ENCODE results near the gene ARHGEF7. TPM values are rescaled to one million over a fixed set of nuclear protein-coding genes. Genes with fewer than 3 reads are reported as not detected.

The ARHGEF7 gene
- total RNA-seq, 1 donor from 2014 or later, result 104 TPM

DNA sequence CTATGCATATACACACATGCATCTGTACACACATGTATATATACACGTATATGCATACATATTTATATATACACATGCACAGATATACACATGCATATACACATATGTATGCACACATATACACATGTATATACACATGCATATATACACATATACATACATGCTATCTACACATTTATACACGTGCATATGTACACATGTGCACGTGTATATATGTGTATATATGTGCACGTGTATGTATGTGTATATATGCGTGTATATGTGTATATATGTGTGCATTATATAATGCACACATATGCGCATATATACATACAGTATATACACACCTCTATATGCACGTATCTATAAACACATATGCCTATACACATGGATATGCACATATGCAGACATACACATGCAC, 17.8 kb downstream of the ARHGEF7 start:
- DNase-seq (ENCODE audit: low spot score), result no peak

DNA sequence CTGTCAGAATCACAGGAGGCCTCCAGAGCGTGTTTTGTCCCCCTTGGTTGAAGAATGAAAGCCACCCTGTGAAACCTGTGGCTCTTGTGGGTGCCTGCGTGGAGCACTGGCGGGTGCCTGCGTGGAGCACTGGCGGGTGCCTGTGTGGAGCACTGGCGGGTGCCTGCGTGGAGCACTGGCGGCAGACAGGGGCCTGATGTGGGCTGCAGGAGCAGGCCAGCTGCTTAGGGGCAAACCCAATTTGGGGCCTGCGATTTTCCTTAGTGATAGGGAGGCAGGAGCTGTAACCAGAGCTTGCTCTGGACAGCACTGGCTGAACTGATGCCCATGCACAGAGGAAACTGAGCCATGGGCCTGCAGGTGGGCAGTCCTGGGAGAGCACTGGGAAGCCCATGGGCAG, 24.3 kb downstream of the ARHGEF7 start:
- DNase-seq (ENCODE audit: low spot score), result no peak

DNA sequence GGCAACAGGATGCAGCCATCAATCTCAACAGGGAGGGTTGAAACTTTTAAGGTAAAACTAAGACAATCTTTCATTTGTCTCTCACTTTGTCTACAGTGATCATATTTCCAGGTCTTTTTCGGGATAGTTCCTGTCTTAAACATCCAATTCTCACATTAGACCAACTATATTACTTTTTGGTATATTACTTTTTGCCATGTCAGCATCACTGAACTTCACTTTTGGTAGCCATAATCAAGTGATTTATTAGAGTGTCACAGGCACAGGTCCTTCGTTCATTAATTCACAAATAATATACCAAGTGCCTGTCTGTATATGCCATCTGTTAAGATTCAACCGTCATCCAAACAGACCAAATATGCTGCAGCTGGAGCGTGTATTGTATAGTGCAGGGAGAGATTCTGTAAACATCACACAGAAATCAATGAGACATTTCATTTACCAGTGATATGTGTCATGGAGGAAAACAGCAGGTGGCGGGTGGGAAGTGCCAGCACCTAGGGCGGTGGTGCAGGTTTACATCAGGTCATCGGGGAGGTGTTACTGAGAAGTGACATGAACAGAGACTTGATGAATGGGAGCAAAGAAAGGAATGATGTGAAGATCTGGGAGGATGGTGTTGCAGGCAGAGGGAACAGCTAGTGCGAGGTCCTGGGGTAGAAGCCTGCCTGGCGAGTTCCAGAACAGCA, 24.9 kb downstream of the ARHGEF7 start:
- no peak for DNase-seq (ENCODE audit: low spot score)

DNA sequence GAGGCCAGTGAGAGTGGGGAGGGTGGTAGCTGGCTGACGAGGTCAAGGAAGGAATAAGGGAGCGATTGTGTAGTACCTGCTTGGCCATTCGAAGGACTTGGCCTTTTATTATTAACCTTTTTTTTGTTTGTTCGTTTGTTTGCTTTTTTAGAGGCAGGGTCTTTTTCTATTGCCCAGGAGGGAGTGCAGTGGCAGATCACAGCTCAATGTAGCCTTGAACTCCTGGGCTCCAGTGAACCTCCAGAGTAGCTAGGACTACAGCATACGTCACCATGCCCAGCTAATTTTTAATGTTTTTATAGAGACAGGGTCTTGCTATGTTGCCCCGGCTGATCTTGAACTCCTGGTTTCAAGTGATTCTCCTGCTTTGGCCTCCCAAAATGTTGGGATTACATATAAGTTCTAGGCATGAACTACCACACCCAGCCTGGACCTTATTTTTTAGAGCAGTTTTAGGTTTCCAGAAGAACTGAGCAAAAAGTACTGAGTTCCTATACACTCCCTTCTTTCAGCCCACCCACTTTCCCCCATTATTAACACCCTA, 25.5 kb downstream of the ARHGEF7 start:
- DNase-seq (ENCODE audit: low spot score), result no peak

DNA sequence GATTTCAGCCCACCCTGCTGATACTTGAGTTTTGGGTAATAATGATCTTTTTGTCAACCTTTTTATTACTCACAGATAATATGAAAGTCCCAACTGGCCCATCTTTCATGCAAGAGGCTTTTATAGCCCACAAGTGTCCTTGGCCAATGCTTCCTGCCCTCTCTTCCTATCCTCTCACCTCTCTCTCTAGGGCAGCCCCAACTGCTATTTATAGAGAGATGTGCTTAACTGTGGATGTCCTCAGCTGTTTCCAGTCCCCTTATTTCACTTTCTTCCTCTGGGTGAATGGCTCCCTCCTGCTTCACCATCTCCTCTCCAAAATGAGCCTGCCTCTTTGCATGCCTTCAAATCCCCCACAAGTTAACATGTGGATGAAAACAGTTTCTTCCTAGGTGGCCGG, 27.4 kb downstream of the ARHGEF7 start:
- no peak for DNase-seq (ENCODE audit: low spot score)

DNA sequence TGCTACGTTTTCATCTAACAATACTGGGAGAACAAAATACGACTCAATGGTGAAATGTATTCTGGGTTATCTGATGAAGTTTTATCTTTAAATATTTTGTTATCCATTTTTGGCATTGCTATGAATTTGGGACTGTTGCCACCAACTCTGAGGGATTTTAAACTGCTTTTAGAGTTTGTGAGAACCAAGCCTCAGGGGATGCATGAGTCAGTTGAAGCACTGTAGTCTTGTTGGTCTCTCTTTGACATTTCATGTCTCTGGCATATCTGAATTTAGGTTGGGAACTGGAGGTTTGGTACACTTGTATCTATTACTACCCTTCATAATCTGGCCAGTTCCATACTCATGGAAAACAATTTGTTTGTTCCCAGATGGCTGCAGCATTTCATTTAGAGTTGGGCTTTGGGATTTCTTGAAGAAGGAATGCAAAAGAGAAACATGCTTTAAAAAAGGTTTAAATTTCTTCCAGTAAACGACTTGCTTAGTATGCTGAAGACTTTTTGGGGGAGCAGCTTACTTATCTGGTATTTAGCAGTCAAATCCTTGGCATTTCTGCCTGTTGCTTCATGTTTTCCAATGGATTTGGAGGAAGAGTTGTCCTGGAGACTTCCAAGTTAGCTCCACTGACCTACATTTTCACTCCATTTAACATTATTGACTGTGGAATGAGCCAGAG, 28.9 kb downstream of the ARHGEF7 start:
- no peak for DNase-seq (ENCODE audit: low spot score)

DNA sequence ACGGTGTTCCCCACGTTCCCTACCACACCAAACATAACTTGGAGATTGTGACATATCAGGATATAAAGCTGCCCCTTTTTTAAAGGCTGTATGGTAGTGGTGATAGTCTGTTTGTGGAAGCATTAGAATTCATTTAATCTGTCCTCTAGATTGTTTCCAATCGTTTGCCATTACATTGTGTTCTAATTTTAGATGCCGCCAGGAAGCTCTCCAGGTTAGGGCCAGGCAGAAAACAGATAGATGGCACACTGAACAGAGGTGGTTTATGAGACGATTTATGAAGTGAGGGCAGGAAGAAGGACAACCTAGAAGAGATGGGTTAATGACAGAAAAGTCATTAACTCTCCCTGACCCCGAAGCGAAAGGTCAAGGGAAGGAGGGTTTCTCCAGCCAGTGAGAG, 30.0 kb downstream of the ARHGEF7 start:
- DNase-seq (ENCODE audit: low spot score), result no peak

DNA sequence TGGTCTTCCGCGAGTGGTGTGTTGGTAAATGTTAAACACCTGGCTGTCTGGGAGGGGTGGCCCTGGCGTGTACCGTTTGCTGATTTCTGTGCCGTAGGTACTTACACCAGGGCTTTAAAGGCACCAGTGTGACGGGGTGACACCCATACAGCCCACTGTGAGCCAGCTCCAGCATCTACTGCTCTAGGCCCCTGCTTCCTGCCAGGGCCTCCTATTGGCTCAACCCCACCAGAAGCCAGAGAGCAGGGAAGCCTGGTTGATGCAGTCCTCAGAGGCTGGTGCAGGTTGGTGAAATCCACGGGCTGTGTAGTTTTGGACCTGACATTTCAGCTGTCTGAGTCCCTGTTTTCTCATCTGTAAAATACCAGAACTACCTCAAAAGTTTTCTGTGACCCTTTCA, 30.4 kb downstream of the ARHGEF7 start:
- no peak for DNase-seq (ENCODE audit: low spot score)

DNA sequence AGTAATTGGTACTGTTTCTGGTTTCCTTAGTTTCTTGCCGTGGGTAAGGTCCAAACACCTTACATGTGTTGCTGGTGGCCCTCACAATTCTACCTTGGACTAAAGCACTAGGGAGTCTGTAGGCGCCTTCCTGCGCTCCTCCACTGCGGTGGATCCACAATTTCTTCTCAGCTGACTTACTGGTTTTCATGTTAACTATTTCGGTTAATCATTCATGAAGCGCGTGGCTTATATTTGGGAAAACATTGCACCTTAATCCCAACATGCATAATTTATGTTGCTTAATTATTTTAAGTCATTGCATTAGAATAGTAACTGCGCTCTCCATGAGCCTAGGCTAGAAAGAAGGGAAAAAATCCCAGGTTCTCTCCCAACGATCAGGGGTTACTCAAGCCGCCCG, 37.7 kb downstream of the ARHGEF7 start:
- DNase-seq (ENCODE audit: low spot score), result no peak

DNA sequence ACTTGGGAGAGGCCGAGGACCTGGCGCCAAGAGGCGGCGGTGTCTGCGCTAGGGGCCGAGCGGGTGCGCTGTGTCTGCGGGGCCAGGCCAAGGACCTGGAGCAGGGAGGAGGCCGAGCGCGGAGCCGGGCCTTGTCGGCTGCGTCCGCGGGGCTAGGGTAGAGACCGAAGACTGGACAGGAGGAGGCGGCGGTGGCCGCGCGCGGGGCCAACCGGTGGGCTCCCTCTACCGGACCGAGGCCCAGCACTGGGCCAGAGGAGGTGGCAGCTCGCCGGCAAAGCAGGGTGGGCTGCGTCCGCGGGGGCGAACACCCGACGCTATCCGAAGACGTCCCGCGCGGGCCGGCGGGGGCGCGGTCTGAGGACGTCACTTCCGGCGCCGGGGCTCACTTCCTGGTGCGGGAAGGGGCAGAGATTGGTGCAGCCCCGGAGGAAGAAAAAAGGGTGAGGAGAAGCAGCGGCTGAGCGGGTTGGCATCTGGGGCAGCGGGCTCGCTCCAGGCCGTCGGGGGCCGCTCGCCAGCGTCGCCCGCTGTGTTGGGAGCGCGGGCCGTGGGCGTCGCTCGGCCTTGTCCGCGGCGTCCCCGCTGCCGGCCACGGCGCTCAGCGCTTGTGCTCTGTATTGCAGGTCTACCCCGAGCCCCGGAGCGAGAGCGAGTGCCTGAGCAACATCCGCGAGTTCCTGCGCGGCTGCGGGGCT, 38.3 kb downstream of the ARHGEF7 start:
- DNase-seq (ENCODE audit: low spot score), result peak; percentile 95

DNA sequence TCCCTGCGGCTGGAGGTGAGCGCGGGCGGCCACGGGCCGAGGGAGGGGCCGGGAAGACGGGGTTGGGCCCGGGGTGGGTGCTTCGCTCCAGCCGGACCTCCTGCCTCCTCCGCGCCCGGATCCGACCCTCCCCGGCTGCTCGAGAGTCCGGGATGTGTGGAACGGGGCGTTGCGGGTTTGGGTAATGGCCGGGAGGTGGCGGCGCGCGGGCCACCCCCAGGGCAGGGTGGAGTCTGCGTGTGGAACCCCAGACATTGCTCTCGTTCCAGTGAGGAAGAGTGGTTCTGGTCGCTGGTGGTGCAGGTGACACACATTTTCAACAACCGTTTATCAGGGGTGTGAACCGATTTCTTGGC, 38.8 kb downstream of the ARHGEF7 start:
- no peak for DNase-seq (ENCODE audit: low spot score)

DNA sequence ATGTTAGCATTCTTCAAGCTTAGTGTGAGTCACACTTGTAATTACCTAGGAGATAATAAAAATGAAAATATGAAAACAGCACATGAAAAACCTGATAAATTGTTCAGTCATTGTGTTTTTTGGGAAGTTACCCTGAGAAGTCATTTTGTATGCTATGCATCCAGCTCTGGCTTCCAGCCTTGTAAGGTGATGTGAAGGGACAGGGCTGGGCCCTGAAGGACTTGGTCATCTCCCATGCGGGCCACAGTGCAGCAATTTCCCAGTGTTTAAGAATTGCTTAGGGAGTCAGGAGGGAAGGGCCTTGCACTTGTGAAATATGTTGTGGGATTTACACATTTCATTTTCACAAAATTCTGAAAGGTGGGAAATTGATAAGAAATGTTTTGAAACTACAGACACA, 41.3 kb downstream of the ARHGEF7 start:
- no peak for DNase-seq (ENCODE audit: low spot score)

DNA sequence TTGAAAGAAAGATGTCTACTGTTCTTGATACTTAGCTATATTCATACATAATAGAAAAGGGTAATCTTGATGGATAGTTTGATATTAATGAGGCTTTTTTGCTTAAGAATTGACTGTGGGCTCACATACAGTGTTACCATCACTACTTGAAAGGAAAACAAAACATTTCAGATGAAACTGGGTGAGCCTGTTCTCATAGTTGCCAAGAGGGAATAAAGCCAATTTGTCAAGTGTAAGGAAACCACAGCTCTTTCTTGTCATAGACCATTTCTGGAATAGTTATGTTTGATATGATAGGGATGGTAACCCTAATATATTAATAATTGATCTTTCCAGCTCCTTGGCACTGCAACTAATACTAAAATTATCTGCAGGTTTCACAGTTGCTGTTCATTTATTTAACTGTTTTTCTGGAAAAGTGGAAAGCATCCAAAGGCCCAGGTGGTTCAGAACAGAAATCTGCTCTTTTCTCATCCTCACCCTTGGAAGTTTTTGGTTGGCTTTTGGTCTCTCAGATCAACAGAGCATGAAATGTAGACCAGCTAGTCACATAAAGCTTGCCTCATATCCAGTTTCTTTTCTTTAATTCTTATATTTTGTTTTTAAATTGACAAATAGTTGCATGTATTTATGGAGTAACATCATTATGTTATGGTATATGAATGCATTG, 43.2 kb downstream of the ARHGEF7 start:
- DNase-seq (ENCODE audit: low spot score), result no peak

DNA sequence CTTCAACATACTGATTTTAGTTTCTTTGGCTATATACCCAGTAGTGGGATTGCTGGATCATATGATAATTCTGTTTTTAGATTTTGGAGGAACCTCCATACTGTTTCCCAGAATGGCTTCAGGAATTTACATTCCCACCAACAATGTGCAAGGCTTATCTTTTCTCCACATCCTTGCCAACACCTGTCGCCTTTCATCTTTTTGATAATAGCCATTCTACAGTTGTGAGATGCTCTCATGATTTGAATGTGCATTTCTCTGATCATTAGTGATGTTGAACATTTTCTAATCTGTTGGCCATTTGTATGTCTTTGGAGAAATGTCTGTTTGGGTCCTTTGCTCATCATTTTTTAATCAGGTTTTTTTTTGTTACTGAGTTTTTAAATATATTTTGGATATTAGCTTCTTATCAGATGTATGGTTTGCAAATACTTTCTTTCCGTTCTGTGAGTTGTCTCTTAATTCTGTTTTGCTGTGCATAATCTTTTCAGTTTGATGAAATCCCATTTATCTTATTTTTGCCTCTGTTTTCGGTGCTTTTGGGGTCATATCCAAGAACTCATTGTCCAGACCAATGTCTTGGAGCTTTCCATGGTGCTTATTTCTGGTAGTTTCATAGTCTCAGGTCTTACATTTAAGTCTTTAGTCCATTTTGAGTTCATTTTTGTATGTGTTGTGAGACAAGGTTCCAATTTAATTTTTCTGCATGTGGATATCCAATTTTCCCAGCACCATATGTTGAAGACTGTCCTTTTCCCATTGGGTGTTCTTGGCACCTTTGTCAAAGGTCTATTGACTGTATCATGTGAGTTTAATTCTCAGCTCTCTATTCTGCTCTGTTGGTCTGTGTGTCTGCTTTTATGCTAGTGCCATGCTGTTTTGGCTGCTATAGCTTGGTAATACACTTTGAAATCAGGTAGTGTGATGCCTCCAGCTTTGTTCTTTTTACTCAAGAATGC, 44.5 kb downstream of the ARHGEF7 start:
- no peak for DNase-seq (ENCODE audit: low spot score)

DNA sequence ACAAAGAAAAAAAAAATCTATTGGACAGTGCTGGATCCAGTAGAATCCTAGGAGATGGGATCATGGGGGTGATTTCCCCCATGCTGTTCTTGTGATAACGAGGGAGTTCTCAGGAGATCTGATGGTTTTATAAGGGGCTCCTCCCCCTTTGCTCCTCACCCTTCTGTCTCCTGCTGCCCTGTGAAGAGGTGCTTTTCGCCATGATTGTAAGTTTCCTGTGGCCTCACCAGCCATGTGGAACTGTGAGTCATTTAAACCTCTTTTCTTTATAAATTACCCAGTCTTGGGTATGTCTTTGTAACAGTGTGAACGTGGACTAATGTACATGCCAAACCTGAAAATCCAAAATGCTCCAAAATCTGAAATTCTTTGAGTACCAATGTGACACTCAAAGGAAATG, 45.5 kb downstream of the ARHGEF7 start:
- no peak for DNase-seq (ENCODE audit: low spot score)

DNA sequence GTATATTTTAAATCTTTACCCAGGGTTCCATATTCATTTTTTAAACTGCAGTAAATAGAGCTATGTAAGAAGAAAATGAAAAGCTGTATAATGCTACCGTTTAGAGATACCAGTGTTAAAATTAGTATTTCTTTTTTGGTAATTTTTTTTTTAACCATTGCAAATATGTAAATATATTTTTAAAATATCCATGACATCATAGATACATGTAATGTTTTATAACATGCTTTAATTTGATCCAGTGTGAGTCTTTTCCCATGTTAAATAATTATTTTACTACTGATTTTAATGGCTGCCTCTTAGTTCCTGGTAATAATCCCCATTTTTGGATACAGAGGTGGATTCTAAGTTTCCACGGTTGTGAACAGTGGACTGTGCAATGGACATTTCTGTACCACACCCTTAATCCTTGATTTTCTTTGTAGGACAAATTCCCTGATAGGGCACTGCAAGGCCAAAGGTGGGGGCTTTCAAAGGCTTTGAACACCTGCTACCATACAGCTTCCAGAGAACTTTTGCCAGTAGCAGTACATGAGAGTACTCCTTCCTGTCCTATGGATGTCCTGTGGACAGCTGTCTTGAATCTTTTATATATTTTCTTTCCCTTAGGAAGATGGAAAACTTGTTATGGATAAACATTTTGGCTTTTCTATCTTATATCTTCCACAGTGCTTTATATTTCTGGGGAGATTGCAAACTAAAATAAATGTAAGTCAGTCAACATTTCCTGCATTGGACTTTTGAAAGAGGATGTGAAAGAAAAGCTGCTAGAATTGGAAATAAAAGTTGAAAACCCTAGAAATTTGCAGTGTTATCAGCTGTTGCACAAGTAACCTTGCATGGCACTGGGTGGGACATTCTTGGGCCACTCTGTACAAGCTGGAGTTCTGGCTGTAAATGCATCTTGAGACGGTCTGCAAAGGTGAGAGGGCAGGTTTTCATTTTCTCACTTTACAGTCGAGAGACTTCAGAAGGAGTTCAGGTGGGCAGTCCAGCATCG, 46.8 kb downstream of the ARHGEF7 start:
- DNase-seq (ENCODE audit: low spot score), result no peak

DNA sequence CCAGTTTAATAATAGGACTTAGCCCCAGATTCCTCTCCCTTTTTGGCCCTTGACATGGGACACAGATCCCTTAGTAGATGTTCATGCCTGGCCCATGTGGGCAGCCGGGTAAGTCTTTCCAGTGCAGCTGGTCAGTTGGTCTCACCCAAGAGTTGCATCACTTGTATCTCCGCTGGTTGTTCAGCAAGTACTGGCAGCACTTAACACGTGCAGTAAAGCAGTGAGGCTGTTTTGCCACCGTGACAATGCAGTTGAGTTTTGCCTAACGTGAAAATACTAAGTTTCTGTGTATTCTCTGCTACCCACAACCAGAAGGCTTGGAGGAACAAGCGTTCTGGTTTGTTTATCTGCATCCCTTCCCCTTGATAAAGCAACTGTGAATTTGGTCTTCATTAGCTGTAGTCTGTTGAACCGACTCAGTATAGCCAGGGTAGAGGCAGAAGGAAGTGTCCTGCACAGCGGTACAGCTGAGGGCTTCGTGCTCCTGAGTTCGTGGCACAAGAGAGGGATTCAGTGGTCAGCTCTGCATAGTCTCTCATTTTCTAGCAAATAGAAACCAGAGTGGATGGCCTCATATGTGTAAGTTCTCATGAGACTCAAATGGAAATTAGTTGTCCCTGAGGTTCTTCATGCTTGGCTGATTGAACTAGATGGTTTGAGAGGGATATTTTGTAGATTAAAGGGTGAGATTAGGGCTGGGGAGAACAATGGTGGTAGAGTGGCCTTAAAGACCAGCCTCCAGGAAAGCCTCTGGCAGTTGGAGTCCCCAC, 50.3 kb downstream of the ARHGEF7 start:
- no peak for DNase-seq (ENCODE audit: low spot score)

DNA sequence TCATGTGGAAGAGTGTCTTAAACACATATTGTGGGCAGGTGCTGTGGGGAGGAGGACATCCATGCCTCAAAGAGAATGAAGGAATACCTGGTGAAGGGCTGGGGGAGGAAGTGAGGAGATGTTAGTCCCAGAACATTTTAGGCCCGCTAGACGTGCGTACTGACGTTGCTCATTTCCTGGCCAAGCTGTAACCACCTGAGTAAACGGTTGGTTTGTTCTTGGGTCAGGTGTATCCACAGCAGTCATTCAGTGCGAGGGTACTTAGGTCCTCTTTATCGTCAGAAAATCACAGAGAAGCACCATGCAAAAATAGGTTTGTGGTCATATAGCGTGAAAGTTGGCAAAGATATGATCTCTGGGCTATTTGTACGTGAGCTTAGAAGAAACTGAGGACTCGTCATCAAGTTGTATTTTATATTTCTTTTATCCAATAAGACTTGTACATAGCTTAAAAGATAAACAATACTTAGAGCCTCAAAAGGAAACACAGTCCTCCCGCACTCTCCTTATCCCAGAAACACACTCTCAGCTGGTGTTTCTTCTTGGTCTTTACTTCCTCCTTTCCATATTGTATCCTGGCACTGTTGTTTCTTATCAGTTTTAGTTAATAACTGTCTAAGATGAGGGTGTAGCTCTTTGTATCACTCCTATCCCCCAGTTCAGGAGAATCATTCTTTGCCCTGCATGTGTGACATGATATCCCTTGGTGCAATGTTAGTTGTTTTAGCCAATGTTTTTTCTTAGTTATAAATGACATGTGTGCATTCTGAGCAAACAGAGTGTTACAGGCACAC, 52.0 kb downstream of the ARHGEF7 start:
- no peak for DNase-seq (ENCODE audit: low spot score)
